ELR (cell line): ENCODE results near the gene MEIS1.

Source experiments
- DNase-seq: peaks from one replicate; pipeline ENCODE4 v3.0.0-alpha.2; 2015; ENCODE audit warnings: low read depth

The MEIS1 gene

DNA sequence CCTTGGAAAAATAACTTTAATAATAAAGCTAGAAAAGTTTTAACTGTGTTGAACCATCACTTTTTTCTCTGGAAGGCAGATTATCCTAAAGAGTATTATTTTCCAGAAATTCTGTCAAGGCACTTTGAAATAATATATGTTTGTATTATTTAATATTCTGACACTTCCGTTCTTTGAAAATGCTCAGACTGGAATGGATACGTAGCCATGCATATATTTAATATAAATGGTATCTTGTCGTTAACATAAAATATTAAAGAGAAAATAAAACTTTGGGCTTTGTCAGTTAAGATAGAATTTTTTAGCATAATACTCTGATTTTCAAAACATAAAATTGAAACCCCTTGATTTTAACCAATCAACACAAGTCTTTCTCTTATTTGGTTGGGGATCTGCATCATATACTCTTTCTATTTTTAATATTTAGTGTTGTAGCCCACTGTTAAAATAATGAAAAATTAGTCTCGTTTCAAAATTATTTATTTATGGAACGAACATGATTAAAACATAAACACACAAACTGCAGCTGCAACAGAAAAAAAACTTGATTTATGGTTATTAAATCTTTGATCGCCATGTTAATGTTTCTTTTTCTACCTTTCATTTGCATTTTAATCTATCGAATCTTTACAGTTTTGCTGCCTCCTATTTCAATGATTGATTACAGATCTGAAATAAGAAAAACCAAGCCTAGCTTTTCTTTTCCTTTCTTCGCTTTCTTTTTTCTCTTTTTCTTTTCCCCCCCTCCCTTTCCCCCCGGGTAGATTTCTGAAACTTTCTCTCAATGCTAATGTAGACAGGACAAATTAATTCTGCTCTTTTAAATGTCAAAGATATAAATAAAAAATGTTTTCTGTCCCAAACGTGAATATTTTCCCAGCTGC lies 145.5 kb downstream of the MEIS1 start:
- no peak for DNase-seq

DNA sequence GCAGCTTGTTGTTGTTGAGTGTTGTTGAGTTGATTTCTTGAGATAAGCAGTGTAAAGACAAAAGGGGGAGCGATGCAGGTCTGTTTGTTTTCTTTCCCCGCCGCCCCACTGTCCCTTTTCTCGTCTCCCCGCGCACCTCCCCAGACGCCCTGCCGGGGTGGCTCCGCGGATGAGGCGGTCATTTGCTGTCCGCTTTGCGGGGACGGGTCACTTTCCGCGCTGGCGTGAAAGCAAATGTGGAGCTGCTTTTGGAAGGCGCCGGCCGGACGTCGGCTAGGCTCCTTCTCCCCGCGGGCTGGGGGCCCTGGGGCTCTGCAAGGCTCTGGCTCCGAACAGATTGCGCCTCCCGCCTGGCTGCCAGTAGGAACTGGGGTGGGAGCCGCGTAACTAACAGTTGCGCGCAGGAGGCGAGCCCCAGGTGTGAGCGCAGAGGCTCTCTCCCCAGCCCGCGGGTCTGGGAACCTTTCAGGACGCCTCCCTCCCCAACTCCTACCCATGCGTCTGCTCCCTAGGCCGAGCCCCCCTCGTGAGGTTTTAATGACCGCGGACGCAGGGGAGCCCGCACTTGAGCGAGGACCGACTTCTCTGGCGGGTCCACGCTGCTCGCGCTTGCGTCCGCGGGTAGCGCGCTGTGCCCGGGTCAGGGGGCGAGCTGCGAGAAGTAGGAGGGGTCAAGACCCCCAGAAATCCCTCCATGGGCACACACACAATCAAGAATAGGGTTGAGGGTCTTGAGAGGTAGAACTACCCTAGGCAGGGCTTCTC lies 146.6 kb downstream of the MEIS1 start:
- peak; percentile 49 for DNase-seq

DNA sequence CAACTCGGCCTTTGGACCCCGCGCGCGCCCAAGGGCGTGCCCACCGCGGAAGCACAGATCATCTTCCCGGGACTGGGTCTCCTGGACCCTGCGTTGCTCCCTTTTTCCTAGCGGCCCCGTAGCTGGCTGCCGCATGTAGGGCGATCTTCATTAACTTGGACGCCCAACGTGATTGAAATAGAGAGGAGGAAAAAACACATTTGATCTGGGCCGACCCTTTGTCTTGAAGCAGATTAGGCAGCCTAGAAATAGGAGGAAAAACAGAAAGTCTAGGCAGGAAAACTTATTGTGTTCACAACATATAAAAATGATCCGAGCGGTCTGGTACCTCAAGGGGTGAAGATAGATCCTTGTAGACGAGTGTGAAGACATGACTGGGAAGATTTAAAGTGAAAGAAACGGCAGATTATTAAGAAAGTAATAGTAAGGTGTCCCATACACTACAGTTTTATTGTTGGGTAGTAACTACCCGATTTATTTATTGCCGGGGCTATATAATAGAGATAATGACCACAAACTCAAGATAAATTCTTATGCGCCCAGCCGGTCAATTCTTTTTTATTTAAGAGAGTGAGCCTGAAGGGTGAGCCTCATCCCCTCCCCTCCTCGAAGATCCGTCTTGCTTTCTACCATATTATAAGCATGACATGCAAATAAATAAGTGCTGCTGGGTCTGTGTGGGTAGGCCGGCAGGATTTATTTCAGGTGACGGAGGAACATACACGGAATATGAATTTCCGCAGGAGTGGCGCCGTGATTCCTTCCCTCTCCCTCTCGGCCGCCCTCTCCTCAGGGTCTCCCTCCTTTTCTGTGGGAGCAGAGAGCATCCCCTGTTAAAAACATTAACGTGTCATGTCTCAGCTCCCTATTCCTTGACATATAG lies 147.4 kb downstream of the MEIS1 start:
- no peak for DNase-seq

DNA sequence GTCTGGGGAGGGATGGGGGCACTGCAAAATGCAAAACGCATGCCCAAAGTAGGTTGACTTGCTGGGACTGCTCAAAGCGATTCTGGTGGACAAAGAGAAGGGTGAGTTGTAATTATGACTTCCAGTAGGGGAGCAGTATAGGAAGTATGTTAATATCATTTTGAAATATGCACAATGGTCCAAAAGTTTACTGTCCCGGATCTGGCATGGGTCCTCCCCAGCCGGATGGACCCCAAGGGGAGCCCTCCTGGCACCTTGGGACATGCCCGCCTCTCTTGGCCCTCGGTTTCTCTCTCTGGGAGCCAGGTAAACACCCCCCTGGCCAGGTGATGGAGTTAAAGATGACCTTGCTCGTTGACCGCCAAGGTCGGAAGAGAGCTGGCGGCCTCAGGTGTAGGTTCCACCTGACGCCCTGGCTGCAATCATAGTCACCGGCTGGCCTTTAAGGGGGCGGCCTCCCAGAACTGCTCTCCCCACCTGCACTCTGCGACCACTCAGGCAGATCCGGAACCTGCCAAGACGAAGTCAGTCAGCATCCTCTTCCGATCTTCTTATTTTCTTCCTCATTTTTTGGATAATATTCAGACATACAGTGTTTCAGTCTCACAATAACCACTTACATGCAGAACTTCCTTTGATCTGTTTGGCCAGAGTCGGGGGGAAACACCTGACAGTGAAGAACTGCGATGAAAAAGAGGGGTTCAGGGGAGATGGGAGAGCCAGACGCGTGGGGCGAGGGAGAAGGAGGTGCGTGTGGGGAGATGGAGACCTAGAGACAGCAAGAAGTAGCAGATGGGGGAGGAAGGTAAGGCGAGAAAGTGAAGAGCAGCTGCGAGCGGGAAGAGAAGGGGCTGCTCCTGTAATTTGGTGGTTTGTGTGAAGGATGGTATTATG lies 148.3 kb downstream of the MEIS1 start:
- DNase-seq: no peak

GRCh38 chr2:66583881-66584280 lies 149.0 kb downstream of the MEIS1 start:
- DNase-seq: no peak

- no peak for DNase-seq
These were observed 150.7 kb downstream of the MEIS1 start for GRCh38 chr2:66585587-66585986.

- peak; percentile 45 for DNase-seq
These were observed 152.3 kb downstream of the MEIS1 start for GRCh38 chr2:66587216-66587615.

- no peak for DNase-seq
These were observed 159.1 kb downstream of the MEIS1 start for GRCh38 chr2:66594001-66594400.

DNA sequence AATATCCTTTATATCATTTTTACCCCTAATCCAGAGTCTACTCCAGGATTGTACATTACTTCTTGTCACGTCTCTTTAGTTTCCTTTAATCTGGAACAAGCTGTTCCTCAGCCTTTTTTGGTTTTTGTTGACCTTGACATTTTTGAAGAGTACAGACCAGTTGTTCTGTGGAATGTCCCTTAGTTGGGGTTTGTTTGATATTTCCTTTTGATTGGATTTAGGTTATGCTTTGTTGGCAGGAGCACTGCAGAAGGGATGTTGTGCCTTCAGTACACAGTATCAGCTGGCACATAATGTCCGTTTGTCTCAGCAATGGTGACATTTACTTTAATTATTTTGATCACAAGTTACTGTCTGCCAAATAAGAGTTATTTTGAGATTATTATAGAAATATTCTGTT lies 160.6 kb downstream of the MEIS1 start:
- DNase-seq: no peak

- DNase-seq: peak; percentile 39
These were observed 161.3 kb downstream of the MEIS1 start for GRCh38 chr2:66596256-66596655.

GRCh38 chr2:66601624-66602023 lies 166.7 kb downstream of the MEIS1 start:
- DNase-seq: no peak

GRCh38 chr2:66602341-66602740 lies 167.4 kb downstream of the MEIS1 start:
- no peak for DNase-seq

- DNase-seq: no peak
These were observed 169.4 kb downstream of the MEIS1 start for GRCh38 chr2:66604326-66604725.

DNA sequence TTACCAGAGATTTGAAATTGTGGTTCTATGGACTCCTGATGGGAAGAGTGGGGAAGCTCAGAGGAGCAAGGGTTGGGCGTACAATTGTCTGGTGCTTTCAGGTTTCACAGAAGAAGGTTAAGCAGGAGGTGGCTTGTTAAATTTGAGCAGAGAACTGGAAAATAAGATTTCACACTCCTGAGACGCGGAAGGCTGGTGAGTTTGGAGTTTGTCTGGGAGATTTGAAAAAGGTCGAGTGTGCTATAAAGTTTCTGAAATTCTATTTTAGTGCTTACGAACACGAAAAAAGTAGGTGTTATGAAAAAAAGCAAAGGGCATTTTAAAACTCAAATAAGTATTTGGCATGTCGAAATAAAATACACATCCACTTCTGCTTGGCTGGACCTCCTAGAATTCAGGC lies 170.1 kb downstream of the MEIS1 start:
- no peak for DNase-seq

- DNase-seq: no peak
These were observed 172.2 kb downstream of the MEIS1 start for GRCh38 chr2:66607152-66607551.
